ENCODE results near the gene ADGRB3. TPM values are rescaled to one million over a fixed set of nuclear protein-coding genes. Genes with fewer than 3 reads are reported as not detected.

ADGRB3 gene
- total and polyA plus RNA-seq, 10 of the 15 experiments (the other 5 are each of a cell fraction or from before 2014, with no cell fraction given), result 0.03 to 0.06 TPM; not detected in 8

DNA sequence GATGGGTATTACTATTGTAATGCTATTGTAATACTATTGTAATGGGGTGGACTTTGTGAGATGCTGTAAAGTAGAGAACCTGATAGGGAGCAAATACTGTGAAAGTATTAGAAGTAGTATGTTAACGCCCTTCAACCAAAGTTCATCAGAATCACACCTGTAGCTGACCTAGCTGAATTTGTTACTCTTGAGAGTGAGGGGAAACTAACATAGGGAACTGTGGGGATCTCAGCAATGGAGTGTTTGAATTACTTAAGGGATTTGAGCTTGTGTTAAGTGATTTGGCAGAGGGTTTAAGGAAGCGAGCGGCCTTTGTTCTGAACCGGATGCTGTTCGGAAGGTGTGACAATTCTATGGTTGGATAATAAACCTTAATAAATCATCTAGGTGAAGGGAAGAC, 312.6 kb downstream of the ADGRB3 start:
- no TSS peak for BruUV-seq (replicated peaks)
- Histone ChIP-seq H3K36me3 (ENCODE audit: control insufficient read depth in 2 of 2, insufficient read depth in 2 of 2, low read length in 1 of 2) (no peaks in the 10 kb centered on the region), H3K4me3 (no peak overlapping the region), H2AFZ (ENCODE audit: control insufficient read depth, low read depth, low read length) (no peak overlapping the region), H3K4me2 (ENCODE audit: control insufficient read depth, insufficient read depth) (no peak overlapping the region), H3K27me3 (replicated peaks in 1 of 2; ENCODE audit: control insufficient read depth in 2 of 2, insufficient read depth in 2 of 2, low read length in 1 of 2) (no peaks in the 10 kb centered on the region), H3K9me3 (replicated peaks; ENCODE audit: control insufficient read depth, insufficient read depth, low read length) (no peaks in the 10 kb centered on the region), H3K9ac (ENCODE audit: control insufficient read depth, insufficient read depth, low read length) (no peak overlapping the region), H3K27ac (ENCODE audit: control insufficient read depth, insufficient read depth) (no peak overlapping the region), H3K4me1 (ENCODE audit: control insufficient read depth, insufficient read depth, low read length) (no peaks in the 10 kb centered on the region), H4K20me1 (ENCODE audit: control insufficient read depth, insufficient read depth) (no peaks in the 10 kb centered on the region), H3K79me2 (ENCODE audit: control insufficient read depth, insufficient read depth, low read length) (no peaks in the 10 kb centered on the region)
- intact Hi-C loops (cut with micrococcal nuclease; ENCODE audit: unreplicated experiment), result no loop called here
- DNase-seq (ENCODE audit: low read depth, low spot score) (no peak), FAIRE-seq (no peak), ATAC-seq (no peak; the same call in 2 of the 3 replicates)
- TF ChIP-seq BMI1 (IDR thresholded peaks at IDR 0.05; ENCODE audit: borderline replicate concordance) (no peak), STAT3 (IDR thresholded peaks at IDR 0.05; ENCODE audit: low read depth, low read length) (no peak), RUNX3 (IDR thresholded peaks at IDR 0.05; ENCODE audit: low read length) (no peak), MTA2 (IDR thresholded peaks at IDR 0.05; ENCODE audit: low read depth) (no peak), POLR2AphosphoS2 (IDR thresholded peaks at IDR 0.05; ENCODE audit: low read depth, low read length) (no peak)
- TF ChIP-seq, protein P1, sequence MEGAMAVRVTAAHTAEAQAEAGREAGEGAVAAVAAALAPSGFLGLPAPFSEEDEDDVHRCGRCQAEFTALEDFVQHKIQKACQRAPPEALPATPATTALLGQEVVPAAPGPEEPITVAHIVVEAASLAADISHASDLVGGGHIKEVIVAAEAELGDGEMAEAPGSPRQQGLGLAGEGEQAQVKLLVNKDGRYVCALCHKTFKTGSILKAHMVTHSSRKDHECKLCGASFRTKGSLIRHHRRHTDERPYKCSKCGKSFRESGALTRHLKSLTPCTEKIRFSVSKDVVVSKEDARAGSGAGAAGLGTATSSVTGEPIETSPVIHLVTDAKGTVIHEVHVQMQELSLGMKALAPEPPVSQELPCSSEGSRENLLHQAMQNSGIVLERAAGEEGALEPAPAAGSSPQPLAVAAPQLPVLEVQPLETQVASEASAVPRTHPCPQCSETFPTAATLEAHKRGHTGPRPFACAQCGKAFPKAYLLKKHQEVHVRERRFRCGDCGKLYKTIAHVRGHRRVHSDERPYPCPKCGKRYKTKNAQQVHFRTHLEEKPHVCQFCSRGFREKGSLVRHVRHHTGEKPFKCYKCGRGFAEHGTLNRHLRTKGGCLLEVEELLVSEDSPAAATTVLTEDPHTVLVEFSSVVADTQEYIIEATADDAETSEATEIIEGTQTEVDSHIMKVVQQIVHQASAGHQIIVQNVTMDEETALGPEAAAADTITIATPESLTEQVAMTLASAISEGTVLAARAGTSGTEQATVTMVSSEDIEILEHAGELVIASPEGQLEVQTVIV (IDR thresholded peaks at IDR 0.05; ENCODE audit: borderline replicate concordance, partially characterized antibody), result no peak
- in situ Hi-C loops (cut with MboI), result no loop called here
- ChIA-PET RAD21 (ENCODE audit: unreplicated experiment) (no interaction called here), SMC1A (ENCODE audit: uncharacterized antibody, unreplicated experiment) (no interaction called here), CTCF (interaction anchor here (0.7 to 1.0 kb wide), 2 partner anchors 20 to 119 kb away, joined by 3 to 6 read pairs; no protein-coding TSS in a partner anchor), POLR2A (no interaction called here)
- WGBS (ENCODE audit: insufficient coverage, insufficient replicate concordance, low lambda C conversion rate, missing lambda C conversion rate), result 56% methylated on average over 5 of the region's 5 CpGs
